GM18867 (cell line): ENCODE results near the gene MTFP1.
A peak's percentile ranks its signal among the peaks of the same experiment; 100 is the strongest.

Experiments used
- ATAC-seq: cut with Tn5 transposase; IDR thresholded peaks from one replicate; pipeline ENCODE4 v1.9.1; 2021; ENCODE audit warnings: mild to moderate bottlenecking, moderate library complexity; ENCODE audit not compliant: unreplicated experiment

Gene MTFP1, protein sequence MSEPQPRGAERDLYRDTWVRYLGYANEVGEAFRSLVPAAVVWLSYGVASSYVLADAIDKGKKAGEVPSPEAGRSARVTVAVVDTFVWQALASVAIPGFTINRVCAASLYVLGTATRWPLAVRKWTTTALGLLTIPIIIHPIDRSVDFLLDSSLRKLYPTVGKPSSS

DNA sequence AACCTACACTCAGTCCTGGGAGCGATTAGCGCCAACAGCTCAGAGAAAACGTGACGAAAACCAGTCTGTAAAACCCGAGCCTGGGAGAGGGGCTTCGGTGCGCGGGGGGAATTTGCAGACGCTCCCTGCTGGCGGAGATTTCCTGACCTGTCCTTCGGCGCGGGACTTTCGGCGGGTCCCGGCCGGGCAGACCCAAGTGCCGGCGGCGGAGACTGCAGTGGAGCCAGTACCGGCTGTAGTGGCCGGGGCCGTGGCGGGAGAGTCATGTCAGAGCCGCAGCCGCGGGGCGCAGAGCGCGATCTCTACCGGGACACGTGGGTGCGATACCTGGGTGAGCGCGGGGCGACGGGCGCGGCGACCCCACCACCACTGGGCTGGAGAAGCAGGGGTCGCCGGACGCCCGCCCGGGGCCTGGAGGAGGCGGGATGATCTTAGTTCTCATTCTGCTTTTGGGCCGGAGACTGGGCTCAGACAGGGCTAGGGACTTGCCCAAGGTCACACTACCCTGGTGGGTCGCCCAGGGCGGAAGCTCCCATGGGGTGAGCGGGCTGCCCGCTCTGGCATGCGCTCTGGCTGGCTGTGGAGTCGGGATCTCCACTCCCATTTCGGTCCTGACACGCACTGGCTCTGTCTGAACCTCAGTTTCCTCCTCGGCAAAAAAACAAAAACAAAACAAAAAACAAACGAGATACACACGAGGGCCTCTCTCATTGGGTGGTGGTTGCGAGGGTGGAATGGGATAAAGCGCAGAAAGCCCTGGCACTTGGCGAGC is at the start of gene MTFP1:
Gene MTFP1 (plus strand): TSS at position 153 of the 772 bp plus-strand sequence. CDS start 112 bp downstream, at position 265.
- ATAC-seq = no peak

DNA sequence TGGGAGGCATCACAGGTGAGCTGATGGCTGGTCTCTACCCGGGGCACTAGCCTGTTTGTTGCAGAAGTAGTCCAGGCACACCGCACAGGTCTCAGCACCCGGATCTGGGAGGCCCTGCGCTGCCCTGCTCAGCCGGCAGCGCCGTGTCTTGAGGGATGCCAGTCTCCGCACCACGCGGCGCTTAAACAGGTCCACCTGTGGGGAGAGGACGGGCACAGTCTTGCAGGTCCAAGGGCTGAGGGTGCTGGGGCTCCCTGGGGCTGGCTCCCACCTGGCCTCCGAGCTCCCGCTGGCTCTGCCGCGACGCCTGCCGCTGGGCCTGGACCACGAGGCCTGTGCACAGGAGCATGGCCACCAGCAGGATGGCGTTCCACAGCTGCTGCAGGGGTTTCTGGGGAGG is 45.6 kb upstream of the MTFP1 start:
- no peak for ATAC-seq

DNA sequence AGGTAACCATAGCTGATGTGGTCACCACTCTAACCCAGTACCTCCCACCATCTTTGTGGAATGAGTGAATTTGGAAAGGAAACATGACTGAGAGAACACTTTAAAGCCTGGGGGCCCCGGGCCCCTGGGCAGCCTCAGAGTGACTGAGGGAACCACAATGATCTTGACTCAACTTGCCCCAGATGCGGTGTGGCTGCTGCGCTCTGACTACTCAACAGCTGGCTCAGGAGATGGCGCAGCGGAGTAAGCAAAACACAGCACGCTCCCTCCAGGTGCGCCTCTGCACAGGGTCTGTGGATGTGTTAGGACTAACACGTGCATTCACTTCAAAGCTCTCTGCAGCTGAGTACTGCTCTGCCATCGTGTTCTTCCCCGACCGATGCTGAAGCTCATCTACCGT is 44.3 kb upstream of the MTFP1 start:
- no peak for ATAC-seq

DNA sequence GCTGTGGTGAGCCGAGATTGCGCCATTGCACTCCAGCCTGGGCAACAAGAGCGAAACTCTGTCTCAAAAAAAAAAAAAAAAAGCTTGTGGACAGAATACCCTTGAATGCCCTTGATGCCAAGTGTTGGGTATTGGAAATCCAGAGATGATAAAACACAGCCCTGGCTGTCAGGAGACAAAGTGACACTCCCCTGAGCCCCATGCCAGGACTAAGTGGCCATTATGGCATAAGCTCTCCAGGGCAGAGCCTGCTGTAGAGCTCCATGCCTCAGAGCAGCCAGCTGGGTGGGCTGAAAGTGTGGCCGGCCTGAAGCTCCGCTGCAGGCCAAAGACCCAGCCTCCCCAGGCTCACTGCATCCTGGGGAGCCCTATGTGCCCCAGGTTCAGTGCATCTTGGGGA is 43.2 kb upstream of the MTFP1 start:
- no peak for ATAC-seq

DNA sequence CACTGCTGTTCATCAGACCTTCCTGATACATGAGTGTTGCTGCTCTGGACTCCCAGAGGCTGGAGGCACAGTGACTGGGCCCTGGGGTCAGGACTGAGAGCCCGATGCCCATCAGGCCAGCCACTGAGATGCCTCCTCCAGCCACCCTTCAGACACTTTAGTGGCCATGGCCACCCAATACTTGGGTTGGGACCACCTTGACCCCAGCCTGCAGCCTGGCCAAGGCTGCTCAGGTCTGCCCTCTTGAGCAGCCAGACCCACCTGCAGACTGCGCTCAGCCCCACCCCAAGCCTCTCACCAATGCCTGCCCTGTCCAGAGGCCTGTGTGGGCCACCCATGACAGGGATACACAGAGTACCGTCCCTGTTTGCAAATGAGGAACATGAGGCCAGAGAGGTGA is 42.5 kb upstream of the MTFP1 start:
- ATAC-seq = no peak

DNA sequence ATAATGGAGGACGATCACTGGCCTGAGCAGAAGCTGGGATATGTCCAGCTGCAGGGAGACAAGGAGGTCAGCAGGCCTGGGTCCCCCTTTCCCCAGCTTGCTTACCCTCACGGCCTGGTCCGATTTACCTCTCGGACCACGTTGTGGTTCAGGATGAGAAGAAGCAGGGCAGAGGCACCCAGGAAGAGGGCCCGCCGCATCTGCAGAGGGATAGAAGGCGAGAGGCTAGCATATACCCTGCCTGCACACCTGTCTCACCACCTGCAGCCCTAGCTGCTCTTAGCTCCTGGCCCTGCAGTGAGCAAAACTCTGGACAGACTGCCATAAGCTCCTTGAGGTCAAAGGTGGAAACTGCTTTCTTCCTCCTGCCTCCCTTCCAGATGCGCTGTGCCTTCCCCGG is 39.6 kb upstream of the MTFP1 start:
- no peak for ATAC-seq

DNA sequence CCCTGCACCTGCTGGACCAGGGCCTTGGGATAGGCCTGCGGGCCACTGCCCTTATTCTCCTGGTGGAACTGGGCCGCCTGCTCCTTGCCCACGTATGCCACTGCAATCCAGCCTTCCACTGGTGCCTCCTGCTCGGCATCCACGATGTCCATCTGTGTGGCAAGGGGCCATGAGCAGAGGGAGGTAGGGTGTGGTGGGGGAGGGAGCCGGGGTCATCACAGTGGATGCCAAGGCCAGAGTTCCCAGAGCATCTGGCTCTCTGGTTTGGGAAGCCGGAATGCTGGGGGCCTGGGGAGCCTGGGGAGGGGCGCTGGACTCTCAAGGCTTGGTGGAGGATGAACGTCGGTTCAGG is 39.0 kb upstream of the MTFP1 start:
- no peak for ATAC-seq

DNA sequence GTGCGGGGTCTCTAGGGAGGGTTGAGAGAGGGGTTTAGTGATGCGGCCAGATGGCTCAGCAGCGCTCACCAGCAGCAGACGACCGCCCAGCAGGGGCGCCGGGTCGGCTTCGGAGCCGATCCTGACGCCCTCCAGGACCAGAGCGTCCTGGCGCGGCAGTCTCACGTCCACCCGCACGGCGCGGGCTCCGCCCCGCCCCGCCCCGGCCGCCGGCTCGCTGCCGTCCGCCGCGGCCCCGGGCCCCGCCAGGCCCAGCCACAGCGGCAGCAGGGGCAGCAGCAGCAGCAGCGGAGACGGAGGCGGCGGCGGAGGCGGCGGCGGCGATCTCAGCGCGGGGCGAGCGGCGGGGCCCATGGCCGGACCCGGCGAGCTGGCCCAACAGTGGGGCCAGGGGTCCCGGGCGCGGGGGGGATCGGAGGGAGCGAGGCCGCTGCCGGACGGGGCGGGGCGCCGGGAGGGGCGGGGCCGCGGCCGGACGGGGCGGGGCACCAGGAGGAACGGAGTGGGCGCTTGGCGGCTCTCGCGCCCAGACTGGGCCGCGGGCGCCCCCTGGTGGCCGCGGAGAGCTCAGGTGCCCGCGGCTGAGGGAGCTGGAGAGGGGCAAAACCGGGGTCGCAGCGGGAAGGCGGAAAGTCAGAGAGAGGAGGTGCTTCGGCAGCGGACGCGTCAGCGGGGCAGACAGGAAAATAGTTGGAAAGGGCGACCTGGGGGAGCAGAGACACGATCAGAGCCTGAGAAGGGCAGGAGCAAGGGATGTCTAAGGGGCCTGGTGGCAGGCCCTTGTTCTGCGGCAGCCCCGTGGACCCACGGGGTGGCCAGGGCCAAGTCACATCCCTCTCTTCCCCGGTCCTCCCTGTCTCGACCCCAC is 38.4 kb upstream of the MTFP1 start, which contains the start of gene RNF215:
Gene RNF215 (minus strand): TSS at position 452 of the 868 bp plus-strand sequence. CDS start 98 bp downstream, at position 354.
- peak; percentile 74 for ATAC-seq

DNA sequence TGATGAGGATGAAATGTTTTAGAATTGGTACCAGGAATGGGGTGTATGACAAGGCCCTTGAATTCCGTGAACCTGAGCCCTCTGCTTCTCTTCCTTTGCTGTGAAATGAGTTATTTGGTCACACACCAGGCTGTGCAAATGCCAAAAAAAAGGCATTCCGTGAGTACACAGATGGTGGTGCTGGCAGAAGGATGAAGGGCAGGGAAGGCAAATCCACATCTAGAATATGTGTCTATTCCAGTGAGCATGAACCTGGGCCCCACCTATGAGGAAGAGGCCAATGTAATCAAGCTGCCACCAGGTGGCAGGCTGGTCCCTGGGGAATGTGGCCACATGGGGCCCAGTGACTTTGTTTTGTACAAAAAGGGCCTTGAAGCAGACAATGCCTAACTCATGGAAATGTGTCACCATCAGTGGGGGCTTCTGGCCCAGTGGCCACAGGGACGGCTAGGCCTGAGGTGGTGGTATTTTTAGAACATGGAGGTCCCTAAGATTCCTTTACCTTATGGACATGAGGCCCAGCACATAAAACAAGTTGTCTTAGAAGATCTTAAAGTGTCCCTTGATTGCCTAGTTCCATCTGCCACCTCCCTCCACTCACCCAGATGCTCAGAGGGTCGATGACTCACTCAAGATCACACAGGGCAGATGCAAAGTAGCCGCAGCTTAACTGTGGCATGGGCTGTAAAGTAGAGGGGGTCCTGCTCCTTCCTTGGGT is 34.4 kb upstream of the MTFP1 start:
- no peak for ATAC-seq

DNA sequence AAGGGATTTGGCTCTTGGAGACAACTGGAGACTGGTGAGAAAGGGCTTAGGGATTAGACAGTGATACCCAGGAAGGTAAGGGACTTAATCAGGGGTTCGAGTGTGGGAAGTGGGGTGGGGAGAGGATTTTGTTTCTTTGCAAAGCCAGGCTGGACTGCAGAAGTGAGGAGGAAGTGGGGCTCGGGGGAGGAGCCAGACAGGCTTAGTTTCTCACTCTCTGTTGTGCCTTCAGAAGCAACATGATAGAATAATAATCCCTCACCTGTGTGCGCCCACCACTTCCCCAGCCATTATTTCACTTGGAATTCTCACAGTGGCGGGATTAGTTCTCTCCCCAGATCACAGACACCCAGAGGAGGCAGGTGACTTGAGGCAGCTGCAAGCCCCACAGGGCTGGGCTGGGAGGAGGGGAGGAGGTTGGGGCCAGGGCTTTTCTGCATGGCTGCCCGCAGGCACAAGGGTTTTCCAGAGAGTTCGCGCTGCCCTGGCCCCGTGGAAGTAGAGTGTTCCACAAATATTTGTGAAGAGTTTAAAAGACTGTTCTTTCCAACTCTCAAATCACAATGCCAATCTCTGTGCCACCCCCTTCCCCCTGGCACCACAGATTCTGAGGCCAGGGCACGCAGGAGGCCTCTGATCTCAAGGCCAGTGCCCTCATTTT is 32.8 kb upstream of the MTFP1 start:
- ATAC-seq = no peak

DNA sequence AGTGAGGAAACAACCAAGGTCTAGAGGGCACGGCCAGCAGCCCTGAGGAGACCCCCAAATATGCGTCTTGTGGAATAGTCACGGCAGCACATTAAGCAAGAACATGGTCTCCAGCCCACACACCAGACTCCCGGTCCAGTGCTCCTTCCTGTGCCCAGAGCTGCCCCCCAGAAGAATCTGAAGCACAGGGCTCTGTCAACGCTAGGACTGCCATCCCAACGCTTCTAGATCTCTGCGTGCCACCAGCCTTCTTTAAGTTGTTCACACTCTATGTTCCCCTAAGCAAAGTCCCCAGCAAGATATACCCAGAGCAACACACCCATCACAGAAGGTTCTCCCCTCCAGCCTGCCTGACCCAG is 32.3 kb upstream of the MTFP1 start:
- ATAC-seq = no peak

DNA sequence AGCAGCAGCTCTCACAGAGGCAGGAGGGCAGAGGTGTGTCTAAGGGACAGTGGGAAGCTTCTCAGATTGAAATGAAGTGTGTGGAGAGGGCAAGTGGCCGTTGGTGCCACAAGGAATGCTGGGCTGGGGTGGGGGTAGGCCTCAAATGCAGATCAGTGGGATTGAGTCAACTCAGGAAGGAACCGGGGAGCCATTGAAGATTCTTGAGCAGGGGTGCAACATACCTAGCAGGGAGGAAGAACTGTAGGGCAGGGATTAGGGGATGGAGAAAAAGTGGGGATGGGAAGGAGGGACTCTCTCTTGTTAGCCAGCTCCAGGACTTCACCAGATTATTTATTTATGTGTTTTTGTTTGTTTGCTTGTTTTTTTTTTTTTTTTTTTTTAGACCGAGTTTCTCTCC is 31.7 kb upstream of the MTFP1 start:
- ATAC-seq = no peak

DNA sequence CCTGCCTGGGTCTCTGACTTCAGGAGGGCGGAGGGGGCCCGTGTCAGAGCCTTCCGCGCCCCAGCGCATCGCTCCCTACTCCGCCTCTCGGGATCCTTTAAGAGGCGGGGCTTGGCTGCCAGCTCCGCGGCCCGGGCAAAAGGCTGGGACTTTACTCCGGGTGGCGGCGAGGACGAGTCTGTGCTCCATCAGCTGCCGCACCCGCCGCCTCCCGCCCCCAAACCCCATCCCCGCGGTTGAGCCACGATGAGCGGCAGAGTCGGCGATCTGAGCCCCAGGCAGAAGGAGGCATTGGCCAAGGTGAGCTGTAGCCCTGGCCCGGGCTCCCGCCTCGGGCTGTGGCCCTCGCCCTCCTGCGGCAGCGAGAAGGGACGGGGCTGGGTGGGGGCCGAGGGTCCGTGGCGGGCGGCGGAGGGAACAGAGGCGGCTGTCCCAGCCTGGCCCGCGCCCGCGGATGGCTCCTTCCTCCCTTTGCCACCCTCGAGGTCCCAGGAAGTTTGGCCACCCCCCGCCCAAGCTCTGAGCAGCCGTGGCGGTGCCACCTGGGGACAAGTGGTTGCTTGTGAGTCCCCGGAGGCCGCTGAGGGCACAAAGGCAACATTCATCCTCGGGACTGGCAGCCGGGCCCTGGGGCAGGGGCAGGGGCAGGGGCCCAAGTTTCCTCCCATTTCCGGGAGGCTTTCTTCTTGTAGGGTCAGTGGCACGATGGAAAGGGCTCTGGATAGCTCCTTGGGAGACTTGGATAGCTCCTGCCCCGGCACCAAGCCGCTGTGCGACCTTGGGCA is 28.5 kb upstream of the MTFP1 start, which contains the start of gene SEC14L2:
Gene SEC14L2 (plus strand): TSS at position 148 of the 785 bp plus-strand sequence. CDS start 99 bp downstream, at position 247.
- ATAC-seq = no peak

DNA sequence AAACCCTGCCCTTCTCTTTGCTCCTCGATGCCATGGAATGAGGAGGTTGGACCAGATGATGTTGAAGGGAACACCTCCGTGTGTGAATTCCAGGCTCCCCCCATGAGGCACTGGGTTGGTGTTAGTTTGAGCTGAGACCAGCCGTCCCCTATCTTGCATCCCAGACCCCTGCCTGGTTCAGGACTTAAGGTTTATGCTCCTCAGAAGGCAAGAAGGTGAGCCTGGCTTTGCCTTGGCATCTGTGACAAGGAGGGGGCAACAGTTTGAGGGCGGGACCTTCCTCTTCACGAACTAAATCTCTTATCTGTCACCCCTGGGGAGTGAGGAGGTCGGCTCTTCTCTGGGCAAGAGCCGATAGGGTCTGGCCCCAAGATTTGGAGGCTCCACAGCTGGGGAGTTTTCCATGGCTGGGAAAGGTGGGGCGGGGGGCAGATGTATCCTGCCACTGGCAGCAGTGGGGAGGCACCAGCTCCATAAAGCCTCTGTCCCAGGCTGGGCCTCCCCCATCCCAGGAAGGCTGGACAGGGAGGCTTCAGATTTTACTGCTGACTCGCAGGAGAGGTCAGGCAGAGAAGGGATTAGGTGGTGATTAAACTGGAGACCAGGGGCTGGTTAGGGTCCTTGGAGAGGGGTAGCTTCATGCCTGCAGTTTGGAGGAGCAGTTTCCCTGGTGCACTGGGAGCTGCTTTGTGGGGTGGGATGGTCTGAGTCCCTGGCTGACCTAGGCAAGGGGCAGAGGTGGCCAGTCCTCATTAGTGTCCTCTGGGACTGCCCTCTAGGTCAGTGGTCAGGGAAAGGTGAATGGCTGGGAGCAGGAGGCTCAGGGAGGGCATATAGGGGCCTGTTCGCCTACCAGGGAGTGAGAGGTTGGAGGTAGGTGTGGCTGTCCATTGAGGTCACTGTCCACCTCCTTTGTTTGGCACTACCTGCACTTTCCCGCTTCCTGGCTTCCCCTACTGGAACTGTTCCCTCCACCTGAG is 27.6 kb upstream of the MTFP1 start:
- no peak for ATAC-seq

DNA sequence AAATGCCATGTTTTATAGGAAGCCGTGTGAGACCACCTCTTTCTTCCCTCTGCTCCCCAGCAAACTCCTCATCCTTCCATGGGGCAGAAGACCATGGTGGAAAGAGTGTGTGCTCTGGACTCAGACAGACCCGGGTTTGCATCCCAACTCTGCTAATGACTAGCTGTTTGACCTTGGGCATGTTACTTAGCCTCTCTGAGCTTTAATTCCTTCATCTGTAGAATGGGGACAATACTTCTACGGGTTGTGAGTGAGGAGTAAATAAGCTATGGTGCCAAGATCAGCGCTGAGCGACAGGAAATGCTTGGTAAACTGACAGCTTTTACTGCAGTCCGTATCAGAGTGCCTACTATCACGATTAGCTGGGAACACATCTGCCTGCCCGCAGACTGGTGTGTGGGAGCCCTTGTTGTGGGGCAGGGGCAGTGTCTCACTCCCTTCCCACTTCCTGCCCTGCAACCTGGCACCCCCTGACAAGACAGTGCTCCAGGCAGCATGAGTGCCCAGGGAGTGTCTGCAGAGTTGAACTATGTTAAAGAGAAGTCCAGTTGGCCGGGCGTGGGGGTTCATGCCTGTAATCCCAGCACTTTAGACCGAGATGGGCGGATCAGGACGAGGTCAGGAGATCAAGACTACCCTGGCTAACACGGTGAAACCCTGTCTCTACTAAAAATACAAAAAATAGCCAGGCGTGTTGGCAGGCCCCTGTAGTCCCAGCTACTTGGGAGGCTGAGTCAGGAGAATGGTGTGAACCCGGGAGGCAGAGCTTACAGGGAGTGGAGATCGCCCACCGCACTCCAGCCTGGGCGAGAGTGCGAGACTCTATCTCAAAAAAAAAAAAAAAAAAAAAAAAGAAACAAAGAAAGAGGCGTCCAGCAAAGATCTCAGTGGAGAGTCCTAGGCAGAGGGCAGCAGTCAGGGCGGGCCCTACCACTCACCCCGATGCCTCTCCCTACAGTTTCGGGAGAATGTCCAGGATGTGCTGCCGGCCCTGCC is 26.6 kb upstream of the MTFP1 start:
- ATAC-seq = no peak

DNA sequence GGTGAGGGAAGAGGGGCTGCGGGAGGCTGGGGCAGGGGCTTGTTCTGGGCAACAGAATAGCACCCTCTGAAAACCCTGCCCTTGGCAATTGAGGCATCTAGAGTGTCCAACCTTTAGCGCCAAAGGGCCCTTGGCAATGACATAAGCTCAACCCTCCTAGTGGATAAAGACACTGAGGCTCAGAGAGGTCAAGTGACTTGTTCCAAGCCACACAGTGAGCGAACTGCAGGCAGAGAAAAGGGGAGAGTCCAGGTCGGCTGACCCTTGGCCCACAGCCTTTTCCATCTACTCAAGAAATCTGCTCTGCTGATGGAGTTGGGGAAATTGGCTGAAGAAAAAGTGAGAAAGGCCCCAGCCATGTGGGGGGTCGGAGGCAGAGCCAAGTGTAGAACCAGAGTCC is 25.9 kb upstream of the MTFP1 start:
- no peak for ATAC-seq

DNA sequence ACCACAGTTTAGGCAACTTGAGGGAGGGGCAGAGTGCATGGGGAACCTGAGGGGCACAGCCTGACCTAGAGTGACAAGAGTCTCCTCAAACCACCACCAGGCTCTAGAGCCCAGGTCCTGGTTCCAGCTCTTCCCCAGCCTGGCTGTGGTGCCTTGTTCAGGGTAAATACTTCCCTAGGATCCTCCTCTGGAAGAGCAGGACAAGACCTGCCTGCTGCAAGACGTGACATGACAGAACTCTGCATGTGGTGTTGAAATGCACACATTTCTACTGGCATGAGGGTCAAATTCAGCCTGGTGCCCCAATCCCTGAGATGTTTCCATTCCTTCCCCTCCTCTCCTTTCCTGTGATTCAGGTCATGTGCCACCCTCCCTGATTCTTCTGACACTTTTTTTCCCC is 25.4 kb upstream of the MTFP1 start:
- no peak for ATAC-seq
